DLD1 (cell line): ENCODE data around the gene ALPI.

ENCODE experiments used
- in situ Hi-C: cut with HindIII; loops from 2 replicates; pipeline ENCODE4 v1.10.0; 2017; ENCODE audit warnings: low sequenced_read_pairs

The ALPI gene

DNA sequence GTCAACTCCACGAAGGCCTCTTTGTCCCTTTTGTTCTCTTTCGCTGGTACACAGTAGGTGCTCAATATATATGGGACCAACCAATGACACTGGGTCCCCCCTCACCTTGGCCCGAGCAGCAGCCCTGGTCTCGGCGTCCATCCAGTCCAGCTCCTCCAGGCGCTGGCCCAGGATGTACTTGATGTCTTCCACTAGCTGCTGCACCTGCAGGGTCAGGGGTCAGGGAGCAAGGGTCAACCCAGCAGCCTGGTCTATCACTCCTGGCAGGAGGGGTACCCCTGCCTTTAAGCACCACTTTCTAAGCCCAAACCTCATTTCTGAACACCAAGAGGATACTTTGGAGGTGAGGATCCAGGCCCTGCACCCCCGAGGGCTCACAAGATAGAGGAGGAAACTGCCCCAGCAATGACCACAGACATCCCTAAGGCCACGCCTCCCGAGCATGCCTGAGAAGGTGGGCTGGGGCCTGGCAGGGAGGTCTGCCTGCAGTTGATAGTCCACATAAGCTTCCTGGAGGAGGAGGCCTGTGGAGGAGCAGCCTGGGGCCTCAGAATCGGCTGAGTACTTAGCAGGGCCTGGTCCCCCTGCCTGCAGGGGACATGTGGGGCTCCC is 27.5 kb downstream of the ALPI start:
- in situ Hi-C loops: no loop called here

DNA sequence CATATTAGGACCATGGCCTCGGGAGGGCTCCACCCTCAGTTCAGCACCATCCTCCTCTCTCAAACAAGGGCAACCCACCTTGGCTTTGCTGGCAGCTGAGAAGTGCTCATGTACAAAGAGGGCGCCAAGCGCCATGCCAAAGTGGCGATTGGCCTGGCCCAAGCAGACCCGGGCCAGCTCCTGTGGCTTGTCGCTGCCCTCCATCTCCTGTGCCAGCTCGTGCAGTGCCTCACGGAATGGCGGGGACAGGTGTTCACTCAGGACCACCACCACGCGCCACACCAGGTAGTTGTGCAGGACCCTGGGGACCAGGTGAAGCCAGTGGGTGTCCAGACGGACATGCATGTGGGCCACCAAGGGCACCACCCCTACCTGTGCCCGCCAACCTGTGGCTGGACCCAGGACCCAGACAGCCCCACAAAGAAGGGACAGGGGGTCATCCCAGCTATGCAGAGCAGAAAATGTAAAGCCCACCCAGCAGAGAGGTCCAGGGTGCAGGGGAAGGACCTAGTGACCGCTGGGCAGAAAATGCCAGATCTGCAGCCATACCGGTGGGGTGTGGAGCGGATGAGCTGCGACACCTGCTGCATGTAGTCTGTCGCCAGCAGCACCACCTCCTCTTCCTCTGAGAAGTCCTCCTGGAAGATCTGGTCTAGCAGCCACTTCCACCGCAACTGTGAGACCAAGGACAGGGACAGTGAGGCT is 28.1 kb downstream of the ALPI start:
- in situ Hi-C loops: no loop called here

DNA sequence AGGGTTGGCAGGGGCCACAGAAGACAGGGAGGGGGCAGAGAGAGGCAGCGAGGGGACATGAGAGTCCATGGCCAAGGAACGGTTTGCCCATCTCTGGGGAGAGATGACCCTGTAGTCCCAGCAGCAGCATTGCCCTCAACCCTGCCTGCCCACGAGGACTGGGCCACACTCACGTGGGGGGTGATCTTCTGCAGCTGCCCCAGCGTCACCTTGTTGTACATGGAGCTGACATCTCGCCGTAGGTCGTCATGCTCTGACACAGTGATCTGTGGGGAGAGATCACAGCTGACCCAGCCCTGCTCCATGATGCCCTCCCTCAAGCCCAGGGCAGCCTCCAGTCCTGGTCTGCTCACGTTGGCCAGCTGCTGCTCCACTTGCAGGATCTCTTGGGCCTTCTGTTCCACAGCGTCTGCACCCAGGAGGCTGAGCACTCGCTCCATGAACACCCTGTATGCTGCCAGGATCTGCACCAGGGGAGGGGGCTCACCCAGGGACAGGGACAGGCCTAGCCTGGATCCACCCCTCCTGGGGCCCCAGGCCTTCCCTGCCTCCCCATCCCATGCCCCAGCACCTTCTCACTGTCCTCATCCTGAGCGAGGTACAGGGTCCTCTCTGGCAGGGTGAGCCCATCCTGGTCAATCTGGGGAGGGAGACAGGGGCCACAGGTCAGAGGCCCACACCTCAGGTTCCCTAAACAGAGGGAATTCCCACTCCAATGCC is 28.8 kb downstream of the ALPI start:
- in situ Hi-C loops: no loop called here

DNA sequence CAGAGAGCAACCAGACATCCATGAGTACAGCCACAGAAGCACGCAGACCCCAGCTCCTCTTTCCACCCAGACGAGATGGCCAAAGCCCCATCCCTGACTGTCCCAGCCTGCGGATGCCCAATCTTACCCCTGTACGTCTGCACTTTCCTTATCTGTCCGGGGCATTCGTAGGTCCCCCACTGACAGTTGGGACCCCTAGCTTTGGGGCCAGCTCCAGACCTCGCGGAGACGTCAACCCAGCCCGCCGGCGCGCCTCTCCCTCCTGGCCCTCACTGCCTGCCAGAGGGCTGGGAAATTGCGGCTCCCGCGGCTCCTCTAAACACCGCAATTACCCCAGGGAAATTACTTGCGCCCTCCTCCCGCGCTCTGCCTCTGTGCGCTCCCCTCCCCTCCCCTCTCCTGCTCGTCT is 29.4 kb downstream of the ALPI start:
- in situ Hi-C loops: no loop called here

DNA sequence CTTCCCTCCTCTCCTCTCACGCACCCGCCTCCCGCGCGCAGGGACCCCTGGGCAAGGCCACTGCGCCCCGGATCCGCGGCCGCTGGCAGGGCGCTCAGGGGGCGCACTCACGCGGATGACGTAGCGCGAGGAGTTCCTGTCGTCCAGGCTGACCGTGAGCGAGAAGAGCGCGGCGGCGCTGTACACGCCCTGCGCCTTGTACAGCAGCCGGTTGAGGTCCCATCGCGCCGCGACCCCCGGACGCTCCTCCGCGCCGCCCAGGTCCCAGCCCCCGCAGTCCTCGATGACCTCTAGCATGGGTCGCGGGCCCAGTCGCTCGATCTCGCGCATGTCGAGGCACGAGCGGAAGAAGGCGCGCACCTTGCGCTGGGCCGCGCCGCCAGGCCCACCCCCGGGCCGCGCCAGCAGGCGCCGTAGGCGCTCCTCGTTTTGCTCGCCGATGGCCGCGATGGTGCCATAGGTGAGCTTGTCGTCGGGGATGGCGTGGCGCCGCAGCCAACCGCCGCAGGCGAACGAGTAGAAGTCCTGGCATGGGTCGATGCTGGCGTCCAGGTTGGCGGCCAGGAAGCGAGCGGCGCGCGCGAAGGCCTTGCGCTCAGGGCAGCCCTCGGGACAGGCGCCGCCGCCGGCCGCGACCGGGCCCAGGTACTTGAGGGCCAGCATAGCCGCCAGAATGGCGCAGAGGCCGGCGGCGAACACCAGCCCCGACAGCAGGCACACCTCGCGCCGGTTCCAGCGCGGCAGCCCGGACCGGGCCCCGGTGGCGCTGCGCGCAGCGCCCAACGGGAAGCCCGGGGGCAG is 30.0 kb downstream of the ALPI start:
- in situ Hi-C loops: no loop called here

DNA sequence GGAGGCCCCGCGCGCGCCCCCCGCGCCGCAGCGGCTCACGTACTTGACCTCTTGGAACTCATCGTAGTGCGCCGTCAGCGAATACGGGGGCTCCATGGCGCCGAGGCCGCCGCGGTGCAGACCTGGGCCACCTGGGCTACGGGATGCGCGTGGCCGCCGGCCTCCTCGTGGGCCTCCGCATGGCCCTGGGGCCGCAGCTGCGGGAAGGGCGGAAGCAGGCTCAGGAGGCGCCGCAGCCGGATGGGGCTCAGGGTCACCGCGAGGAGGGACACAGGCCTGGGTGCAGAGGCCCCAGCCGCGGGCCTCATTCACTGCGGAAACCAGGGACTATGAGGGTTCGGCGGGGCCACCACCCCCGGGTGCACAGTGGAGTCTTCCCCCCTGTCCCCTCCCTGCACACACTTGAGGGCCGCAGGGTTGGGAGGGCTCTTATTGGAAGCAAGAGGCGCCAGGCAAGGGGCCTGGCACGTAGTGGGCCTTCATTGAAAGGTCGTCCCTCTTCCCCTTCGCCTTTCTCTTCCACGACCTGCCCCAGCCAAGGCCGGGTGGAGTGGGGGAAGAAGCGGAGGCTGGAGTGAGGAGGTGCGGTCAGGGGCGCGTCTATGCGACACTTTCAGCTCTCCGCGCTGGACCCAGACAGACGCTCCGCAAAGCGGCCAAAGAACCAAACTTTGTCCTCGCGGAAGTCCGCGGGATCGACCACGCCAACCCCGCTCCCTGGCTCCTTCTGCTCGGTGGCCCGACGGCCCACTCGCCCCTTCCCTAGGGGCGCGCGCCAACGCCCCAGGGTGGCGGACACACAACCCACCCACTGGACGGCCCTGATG is 30.8 kb downstream of the ALPI start:
- in situ Hi-C loops: no loop called here

DNA sequence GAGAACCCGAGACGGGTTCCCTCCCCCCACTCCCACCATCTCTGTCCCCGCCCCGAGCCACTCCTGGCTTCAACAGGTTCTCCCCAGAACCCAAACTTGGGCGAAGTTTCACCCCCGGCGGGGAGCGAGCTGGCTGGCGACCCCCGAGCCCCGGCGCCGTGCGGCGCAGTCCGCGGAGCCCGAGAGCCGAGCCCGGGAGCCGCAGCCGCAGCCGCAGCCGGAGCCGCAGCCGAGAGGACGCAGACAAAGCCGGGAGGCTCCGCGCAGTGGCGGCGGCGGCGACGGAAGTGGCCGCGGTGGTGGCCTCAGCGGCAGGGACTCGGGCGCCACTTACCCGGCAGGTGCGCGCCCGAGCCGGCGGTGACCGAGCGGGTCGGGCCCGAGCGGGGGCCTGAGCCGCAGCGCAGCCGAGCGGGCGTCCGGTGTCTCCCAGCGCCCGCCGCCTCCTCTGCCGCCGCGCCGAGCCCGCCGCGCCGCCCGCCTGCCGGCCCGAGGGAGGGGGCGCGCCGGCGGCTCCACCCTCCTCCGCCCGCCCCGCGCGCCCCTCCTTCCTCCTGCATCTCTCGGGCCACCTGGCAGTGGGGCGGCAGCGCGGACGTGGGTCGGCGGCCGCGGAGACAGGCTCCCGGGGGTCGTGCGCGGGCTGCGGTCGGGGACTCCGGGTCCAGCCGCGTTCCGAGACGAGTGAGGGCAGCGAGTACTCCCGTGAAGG is 31.6 kb downstream of the ALPI start, which contains the start of gene ECEL1:
Gene ECEL1, minus strand, starts transcription at position 450 of the 712 bp plus-strand sequence. CDS start 1,181 bp downstream, outside the sequence.
- in situ Hi-C loops: no loop called here

DNA sequence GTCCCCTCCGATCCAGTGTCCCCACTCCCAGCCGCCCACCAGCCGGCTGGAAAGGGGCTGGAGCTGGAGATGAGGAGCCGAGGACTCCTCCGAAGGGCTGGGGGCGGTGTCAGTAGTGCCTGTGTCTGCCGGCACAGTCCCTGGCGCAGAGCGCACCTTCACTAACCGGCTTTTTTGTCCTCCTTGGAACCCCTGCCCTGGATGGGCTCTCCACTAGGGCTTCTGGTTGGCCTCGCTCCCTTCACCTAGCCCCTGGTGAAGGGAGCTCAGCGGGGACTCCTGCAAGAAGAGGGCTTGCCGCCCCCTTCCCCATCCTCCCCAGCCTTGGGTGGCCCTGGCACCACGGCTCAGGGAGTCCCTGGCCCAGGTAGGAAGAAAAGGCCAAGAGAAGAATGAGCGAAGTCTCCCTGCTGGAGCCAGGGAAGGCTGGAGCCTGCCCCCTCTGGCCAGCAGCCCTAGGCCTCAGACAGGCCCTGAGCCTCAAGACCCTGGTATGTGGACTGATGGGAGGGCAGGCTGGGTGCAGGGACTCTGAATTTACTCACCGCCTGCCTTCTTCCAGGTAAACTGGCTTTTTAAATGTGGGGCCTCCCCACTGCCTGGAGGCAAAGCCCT is 32.3 kb downstream of the ALPI start:
- in situ Hi-C loops: no loop called here

DNA sequence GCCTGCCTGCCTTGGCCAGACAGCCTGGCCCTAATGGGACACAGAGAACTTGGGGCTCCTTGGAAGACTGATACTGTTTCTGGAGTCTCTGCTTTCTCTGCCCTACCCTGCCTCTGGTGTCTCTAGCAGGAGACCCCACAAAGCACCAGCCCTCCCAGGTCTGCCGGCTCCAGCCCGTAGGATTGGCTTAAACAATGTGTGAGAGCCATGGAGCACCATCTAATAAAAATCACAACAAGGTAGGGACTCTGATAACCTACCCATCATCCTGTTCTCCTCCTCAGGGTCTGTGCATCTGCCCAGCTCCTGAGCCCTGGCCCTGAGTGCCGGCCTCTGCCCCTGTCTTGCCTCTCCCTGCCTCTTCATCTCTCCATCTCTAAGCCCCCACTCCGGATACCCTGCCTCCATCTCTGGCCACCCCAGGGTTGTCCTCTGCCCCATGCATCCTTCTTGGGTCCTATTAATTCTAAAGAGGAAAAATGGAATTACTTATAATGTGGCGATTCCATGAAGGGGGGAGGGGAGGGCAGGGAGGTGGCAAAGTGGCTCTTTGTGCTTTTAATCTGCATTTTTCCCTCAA is 32.9 kb downstream of the ALPI start:
- in situ Hi-C loops: no loop called here

DNA sequence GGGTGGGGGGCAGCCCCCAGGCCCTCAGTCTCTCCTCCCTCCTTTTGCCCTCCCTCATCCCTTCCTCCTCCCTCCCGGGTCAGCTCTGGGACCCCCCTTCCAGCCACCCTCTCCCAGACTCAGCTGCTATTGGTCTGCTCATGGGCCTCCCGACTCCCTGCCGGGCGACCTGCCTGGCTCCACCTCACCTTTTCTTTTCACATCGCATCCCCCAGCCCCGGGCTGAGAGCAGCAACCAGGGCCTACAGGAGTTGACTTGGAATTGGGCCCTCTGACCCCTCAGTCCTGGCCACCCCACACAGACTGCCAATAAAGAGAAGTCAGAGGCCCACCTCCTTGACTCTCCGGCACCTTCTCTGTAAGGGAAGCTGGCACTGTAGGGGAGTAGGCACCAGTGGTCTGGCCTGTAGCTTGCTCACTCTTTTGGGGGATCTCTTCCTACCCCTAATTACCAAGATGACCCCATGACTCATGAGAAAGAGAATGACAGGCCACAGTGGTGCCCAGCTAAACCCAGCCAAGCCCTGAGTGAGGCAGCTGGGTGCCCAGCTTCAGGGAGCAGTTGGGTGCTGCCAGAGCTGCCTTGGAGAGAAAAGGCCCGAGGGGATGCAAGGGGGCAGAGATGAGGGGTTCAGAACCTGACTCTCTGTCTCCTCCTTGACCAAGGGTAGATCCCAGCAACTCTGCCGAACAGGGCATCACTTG is 33.7 kb downstream of the ALPI start:
- in situ Hi-C loops: no loop called here

DNA sequence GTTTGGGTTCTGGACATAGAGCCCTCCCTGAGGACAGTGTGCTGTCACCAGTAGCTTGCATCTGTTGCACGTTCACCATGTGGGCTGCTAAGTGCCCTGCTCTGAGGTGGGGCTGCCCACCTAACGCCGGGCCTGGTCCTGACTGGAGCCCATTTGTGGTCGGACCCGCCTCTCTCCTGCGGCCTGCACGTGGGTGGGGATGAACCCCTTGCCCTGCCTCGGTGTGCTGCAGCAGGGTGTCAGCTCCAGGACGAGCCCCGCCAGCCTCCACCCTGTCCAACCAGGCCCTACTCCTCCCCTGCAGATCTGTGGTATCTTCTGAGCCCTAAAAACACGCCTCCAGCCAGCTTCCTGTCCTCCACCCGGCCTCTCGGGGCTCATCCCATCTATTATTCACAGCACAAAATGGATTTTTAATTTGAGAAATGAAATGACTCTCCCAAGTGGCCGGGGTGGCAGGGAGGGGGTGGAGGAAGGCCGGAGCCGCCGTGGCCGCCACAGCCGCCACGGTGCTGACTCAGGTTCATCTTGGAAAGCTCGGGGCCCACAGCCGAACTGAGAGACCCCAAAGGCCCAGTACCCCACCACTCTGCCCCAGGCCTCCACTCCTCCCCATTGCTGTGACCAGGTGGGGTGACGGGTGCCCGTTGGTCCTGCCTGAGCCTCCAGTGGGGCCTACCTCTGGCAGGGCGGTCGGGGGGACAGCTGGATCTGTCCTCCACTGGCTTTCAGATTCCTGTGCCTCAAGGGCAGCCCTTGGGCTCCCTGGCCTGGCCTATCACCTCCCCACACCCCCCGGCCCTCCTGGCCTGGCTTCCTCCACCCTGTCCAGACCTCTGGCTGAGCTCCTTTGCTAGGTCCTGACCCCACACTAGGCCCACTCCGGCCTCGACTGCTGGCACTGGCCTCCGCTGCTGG is 34.5 kb downstream of the ALPI start:
- in situ Hi-C loops: no loop called here

DNA sequence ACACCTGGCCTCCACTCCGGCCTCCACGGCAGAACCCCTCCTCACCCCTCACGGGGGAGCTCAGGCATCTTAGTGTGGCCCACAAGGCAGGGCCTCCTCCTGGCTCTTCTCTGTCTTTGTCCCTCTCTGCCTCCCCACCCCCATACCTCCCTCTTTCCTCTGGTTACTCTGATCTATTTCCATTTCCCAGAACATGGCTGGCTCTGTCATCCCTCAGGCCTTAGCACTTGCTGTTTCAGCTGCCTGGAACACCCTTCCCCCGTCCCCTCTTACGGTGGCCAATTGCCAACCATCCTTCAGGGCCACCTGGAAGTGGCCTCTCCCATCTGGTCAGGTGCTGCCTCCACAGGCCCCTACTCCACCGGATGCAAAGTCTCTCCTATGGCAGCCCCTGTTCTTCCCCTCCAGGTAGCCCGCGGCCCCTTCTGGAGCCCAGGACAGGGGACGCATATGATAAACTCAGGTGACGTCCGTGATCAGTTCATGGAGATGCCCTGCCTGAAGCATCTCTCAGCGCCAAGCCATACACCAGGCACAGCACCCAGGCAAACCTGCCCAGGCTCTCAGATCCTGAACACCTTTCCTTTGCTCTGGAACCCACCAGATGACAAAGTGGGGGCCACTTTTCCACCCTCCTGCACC is 35.3 kb downstream of the ALPI start:
- in situ Hi-C loops: no loop called here

DNA sequence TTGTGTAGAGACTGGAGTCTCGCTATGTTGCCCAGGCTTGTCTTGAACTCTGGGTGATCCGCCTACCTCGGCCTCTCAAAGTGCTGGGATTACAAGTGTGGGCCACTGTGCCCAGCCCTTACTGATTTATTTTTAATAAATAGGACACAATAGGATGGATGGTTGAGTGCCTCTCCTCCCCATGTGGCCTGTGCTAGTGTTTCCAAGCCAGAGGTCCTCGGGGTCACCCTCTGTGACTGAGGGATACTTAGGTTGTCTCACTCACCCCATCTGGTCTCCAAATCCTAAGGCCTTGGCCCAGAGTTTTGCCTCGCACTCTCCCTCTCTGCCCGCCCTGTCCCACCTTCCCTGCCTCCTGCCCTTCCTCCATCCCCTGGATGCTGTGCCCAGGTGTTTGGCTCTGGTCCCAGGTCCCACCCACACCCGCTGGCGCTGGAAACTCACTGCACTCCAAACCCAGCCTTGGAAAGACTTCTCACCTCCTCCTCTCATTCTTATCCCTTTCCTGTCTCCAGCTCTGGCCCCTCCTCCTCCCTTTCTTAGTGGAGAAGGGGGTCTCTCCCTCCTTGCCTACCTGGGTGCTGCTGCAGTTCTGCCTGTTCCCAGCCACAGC is 36.4 kb downstream of the ALPI start:
- in situ Hi-C loops: no loop called here

DNA sequence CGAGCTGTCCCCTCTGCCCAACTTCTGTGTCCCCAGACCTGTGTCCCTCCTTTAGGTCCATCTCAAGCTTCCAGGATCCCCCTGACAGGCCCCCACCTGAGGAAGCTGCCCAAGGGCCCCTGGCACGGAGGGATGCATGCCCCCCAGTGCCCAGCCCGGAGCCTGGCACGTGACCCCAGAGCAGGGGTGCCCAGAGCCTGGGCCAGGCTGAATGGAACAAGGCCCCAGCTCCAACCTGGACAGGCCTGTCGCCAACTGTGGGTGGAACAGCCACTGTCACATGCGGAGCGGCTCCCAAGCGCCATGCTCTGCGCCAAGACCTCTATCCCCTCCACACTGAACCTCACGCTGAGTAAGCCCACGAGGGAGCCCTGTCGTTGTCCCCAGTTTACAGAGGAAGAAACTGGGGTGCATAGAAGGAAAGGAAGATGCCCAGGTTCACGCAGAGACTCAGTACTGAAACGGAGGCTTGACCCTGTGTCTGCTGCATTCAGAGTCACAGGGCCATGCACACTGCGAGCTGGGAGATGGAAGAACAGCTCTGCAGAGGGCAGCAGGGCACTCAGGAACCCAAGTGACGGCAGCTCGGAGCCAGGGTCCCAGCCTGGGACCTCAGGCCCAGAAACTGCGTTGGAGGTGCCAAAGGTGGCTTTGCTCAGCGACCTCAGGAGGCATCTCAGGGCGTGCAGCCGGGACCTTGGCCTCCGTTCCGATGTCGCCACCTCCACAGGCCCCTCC is 37.2 kb downstream of the ALPI start:
- in situ Hi-C loops: no loop called here

DNA sequence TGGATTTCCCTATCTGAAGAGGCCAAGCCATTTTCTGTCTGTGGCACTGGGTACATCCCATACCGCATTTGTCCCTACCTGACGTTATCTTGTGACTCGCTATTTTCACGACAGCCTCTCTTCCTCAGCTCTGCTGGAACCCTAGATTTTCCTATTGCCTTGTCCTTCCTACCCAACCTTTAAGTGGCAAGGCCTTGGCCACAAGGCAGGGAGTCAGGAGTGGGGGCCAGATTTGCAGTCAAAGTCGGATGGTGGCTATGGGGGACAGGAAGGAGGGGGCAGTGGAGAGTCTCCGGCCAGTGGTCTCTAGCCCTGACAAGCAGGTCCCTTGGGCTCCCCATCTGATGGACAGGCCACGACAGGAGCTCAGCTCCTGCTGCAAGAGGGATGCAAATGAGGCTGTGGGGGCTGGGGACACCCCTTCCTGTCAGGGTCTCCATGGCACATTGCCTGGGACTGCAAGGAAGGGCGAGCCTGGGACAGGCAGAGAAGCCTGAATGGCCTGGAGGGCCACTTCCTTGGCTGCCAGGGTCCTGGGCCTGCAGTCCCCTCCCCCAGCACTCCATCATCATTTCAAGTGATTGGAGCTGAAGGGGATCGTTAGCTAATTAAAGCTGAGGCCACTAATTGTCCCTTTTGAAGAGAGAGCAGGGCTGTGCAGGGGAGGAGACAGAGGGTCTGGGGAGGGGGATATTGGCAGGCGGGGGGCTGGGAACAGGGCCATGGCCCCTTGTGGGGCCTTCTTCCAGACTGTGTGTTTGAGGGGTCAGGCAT is 37.9 kb downstream of the ALPI start:
- in situ Hi-C loops: no loop called here
